Measurements from ENCODE around the gene CNOT3.
A peak's percentile ranks its signal among the peaks of the same experiment; 100 is the strongest.

Gene CNOT3

DNA sequence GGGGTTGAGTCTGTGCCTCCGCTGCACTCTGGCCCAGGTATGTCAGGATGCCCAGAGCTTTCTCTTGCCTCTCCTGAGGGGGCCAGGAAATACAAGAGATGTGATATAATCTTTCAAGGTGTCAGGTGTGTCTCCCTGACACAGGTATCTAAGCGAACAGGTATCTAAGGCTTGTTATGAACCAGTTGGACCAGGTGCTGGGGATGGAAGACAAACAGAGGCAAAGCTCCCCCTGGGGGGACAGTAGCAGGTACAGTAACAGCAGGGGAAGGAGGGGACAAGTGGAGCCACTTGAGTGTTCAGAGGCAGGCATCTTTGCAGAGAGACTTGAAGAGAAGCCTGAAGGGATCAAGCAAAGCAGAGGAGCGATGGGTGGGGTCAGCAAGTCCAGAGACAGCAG lies 19.4 kb downstream of the CNOT3 start:
- TF ChIP-seq, protein P1, sequence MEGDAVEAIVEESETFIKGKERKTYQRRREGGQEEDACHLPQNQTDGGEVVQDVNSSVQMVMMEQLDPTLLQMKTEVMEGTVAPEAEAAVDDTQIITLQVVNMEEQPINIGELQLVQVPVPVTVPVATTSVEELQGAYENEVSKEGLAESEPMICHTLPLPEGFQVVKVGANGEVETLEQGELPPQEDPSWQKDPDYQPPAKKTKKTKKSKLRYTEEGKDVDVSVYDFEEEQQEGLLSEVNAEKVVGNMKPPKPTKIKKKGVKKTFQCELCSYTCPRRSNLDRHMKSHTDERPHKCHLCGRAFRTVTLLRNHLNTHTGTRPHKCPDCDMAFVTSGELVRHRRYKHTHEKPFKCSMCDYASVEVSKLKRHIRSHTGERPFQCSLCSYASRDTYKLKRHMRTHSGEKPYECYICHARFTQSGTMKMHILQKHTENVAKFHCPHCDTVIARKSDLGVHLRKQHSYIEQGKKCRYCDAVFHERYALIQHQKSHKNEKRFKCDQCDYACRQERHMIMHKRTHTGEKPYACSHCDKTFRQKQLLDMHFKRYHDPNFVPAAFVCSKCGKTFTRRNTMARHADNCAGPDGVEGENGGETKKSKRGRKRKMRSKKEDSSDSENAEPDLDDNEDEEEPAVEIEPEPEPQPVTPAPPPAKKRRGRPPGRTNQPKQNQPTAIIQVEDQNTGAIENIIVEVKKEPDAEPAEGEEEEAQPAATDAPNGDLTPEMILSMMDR (IDR thresholded peaks at IDR 0.05), result no peak
- Histone ChIP-seq H3K27ac (no peak overlapping the region), H3K4me3 (no peak overlapping the region)
- DNase-seq (ENCODE audit: low spot score), result no peak

DNA sequence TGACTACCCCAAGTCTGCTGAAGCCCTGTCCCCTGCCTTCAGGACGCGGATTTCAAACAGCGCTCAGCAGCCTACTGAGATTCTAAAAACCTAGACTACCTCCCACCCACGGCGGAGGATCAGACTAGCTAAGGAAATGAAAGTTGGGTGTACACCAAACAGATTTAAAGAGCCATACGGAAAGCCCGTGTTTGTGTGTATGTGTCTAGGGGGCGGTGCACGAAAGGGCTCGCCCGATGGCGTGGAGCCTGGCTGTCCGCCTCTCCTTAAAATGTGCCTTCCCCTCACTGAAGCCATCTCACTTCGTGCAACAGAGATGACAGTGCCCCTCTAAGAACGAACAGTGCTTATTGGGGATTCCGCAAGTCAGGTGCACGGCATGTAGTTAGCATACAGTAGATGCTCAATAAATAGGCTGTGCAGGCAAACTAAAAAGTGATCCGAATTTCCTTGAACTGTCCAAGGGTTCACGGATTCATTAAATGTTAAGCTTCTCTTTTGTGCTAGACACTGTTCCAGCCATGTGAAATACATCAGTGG lies 21.3 kb downstream of the CNOT3 start:
- H3K4me3 ChIP-seq, result peak overlapping the region; percentile 83
- H3K27ac ChIP-seq, result peak overlapping the region; percentile 79 to 99
- DNase-seq (ENCODE audit: low spot score), result no peak
- TF ChIP-seq, protein P1 (IDR thresholded peaks at IDR 0.05), result no peak

DNA sequence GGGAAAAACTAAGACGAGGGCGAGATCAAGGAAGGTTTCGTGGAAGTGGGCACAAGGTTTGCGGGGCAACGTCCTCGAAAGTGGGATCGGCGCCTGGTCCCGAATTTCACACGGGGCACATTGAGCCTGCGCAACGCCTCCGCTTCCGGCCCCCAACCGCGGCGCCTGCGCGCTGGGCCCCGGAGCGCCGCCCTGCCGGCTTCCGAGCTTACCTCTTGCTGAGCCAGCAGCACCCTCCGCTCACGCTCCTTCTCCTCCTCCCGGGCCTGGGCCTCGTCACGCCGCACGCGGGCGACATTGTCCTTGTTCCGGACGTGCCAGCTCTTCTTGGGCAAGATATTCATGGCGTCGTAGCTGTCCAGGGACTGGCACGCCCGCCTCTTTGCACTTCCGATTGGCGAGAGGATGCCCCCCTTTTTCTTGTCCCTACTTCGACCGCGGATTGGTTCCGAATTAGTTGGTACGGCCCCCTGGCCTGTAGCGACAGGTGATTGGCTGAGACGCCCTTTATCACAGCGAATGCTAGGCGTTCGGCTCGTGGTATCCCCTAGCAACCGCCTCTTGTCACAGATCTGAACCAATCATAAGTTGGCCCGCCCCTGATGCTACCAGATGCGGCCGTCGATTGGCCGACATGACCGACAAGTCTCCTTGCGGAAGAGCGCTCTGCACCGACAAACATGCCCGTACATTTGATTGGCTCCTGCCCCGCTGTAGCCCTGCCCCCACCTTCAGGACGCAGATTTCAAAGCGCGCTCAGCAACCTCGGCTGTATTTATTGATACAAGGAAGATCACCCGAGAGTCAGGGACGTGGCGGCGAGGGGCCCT lies 22.0 kb downstream of the CNOT3 start, which contains the start of gene LENG1:
LENG1 (minus strand) TSS at position 370 of the 830 bp plus-strand sequence; CDS start at position 344, 26 bp downstream.
- H3K27ac ChIP-seq, result peak within 1 kb of the TSS; percentile 79 to 99
- TF ChIP-seq, protein P1 (IDR thresholded peaks at IDR 0.05), result no peak
- H3K4me3 ChIP-seq, result peak within 1 kb of the TSS; percentile 83
- peak; percentile 100 for DNase-seq (ENCODE audit: low spot score)

DNA sequence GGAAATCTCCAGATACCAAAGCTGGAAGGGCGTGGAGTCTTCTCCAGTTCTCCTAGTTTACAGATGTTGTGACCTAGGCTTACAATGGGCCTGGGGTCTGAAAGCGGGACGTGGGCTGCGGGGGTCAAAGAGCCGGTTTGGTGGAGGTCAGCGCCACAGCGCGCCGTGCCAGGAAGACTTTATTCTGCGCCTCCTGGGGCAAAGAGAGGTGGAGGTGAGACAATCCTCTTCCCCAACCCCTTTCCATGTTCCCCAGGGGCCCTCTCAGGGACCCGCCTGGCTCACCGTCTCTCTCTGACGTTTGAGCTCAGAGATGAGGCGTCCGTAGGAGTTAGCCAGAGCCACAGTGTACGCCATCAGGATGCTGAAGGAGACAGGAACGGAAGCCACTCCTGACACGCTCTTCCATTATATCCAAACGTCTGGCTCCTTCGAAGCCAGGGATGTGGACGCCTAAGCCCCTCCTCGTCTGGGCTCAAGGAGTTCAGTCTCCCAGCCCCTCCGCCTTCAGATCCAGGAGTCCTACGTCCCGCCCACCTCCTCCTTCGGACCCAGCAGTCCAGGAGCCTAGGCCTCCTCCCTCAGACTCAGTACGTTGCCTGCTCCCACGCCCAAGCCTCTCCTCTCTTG lies 22.7 kb downstream of the CNOT3 start:
- TF ChIP-seq, protein P1 (IDR thresholded peaks at IDR 0.05), result no peak
- DNase-seq (ENCODE audit: low spot score), result no peak
- Histone ChIP-seq H3K4me3 (peak overlapping the region; percentile 66), H3K27ac (peak overlapping the region; percentile 69 to 85)

DNA sequence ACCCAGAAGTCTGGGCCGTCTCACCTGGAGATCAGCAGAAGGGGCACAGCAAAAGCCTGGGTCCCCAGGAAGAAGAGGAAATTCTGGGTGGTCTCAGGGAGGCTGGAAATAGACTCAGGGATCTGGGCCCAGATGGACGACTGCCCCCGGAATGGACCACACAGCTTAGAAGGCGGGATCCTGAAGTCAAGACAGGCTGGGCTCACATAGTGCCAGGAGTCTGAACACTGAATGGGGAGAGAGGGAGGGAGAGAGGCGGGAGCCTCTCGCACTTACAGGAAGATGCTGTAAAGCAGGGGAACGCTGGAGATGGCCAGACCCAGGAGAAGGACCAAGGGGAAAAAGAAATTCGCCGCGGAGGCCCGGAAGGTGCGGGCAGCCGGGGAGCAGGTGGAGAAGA lies 23.3 kb downstream of the CNOT3 start:
- Histone ChIP-seq H3K27ac (peak overlapping the region in 1 of 2 donors; percentile 85), H3K4me3 (peak overlapping the region; percentile 66)
- TF ChIP-seq, protein P1 (IDR thresholded peaks at IDR 0.05), result no peak
- DNase-seq (ENCODE audit: low spot score), result no peak

DNA sequence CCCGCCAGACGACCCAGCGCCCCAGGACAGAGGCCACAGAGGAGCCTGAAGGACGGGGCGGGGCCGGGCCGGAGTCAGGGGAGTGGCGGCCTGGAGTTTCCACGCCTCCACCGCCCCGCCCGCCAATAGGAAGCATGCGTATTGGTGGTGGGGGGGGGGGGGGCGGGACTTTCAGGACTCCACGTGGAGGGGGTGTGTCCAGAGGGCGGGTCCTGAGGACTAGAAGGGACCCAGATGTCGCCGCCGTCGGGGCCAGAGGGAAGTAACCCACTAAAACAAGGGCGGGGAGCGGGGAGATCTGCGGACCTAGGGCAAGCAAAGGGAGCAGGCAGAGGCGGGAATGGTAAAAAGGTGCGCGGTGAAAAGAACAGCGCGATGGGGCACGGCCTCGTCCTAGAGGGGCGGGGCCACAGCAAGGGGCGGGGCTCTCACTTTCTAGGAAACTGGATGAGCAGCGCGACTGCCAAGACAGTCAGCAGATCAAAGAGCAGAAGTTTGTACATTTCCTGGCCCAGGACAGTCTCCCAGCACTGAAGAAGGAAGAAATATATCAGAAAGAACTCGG lies 24.8 kb downstream of the CNOT3 start:
- peak overlapping the region; percentile 57 for H3K4me3 ChIP-seq

More for the DNA sequence above, 24.8 kb downstream of the CNOT3 start:
- TF ChIP-seq, protein P1 (IDR thresholded peaks at IDR 0.05), result no peak
- no peak overlapping the region for H3K27ac ChIP-seq
- DNase-seq (ENCODE audit: low spot score), result peak; percentile 88

Data from coronary artery (tissue), 2 donors.